Endodermal cell (in vitro differentiated cells): ENCODE measurements around the gene DAAM2. TPM values are rescaled to one million over a fixed set of nuclear protein-coding genes. Genes with fewer than 3 reads are reported as not detected.

ENCODE experiments used
- DNase-seq: peaks from one replicate; pipeline ENCODE4 v3.0.0-alpha.2; 2017
- H3K27ac ChIP-seq: 2 replicates; pipeline ENCODE4 v1.5.1; 2013; ENCODE audit warnings: mild to moderate bottlenecking, low read depth, low read length, moderate library complexity
- H3K27me3 ChIP-seq: 2 replicates; pipeline ENCODE4 v1.6.1; 2013; ENCODE audit warnings: mild to moderate bottlenecking, low read length, moderate library complexity; ENCODE audit not compliant: insufficient read depth, control insufficient read depth, poor library complexity, severe bottlenecking
- H3K36me3 ChIP-seq: 2 replicates; pipeline ENCODE4 v1.7.0; 2013; ENCODE audit warnings: mild to moderate bottlenecking, low read length, moderate library complexity; ENCODE audit not compliant: control insufficient read depth, insufficient read depth
- H3K4me1 ChIP-seq: one replicate; pipeline ENCODE4 v1.7.0; 2013; ENCODE audit warnings: low read length; ENCODE audit not compliant: control insufficient read depth, insufficient read depth
- H3K4me3 ChIP-seq: 2 replicates; pipeline ENCODE4 v1.5.1; 2013; ENCODE audit warnings: mild to moderate bottlenecking, low read length, moderate library complexity
- H3K9ac ChIP-seq: 2 replicates; pipeline ENCODE4 v1.6.1; 2013; ENCODE audit warnings: mild to moderate bottlenecking, low read length, moderate library complexity; ENCODE audit not compliant: poor library complexity, severe bottlenecking; ENCODE audit errors: extremely low read depth
- H3K9me3 ChIP-seq: 2 replicates; pipeline ENCODE4 v1.6.1; 2013; ENCODE audit warnings: mild to moderate bottlenecking, low read length, moderate library complexity; ENCODE audit not compliant: control insufficient read depth
- H3K27ac Mint-ChIP-seq: 2 replicates; pipeline ENCODE4 v1.8.0; 2020; ENCODE audit warnings: mixed read lengths
- H3K27me3 Mint-ChIP-seq: 2 replicates; pipeline ENCODE4 v1.8.0; 2021; ENCODE audit warnings: mild to moderate bottlenecking, mixed read lengths; ENCODE audit not compliant: insufficient read depth
- H3K36me3 Mint-ChIP-seq: 2 replicates; pipeline ENCODE4 v1.8.0; 2020; ENCODE audit warnings: low read depth, mixed read lengths
- H3K4me1 Mint-ChIP-seq: 2 replicates; pipeline ENCODE4 v1.8.0; 2020; ENCODE audit warnings: mixed read lengths
- H3K4me3 Mint-ChIP-seq: 2 replicates; pipeline ENCODE4 v1.8.0; 2020; ENCODE audit warnings: mild to moderate bottlenecking, moderate library complexity, mixed read lengths
- H3K9me3 Mint-ChIP-seq: 2 replicates; pipeline ENCODE4 v1.8.0; 2020; ENCODE audit warnings: mild to moderate bottlenecking, mixed read lengths
- CTCF ChIP-seq: fragments of 200-600 bp; sonication (generic); conservative IDR thresholded peaks from 2 replicates; pipeline ENCODE4 v1.5.0; 2021; ENCODE audit warnings: antibody characterized with exemption, mild to moderate bottlenecking
- WGBS, 2 experiments: methylation state at CpG; one replicate each; pipeline versions ENCODE4 v1.1.5 to v1.1.7; 2013; ENCODE audit warnings: missing lambda C conversion rate in 2 of 2, mixed read lengths in 1 of 2; ENCODE audit not compliant: insufficient coverage in 1 of 2, insufficient read length in 1 of 2; 5-methylcytosine and 5-hydroxymethylcytosine counted together
- total RNA-seq, 2 donors: library from RNA; stranded (reverse); fragmentation: NEBNext Ultra II Directional in 1 of 2; extraction: Animal tissue kit (Norgen Biotek cat#: 25700) in 1 of 2; gene quantifications; 2 replicates in 1 of 2; 3 replicates in 1 of 2; pipeline ENCODE4 v1.2.1, GENCODE V29; 2021

Gene DAAM2
- total RNA-seq, 2 donors from 2014 or later = 0.33 to 1.2 TPM

- peaks cover 3% of the 10 kb centered on the region for H3K36me3 Mint-ChIP-seq
These were observed 140.3 kb downstream of the DAAM2 start for GRCh38 chr6:39932386-39932910.

GRCh38 chr6:39933669-39934130 is 141.5 kb downstream of the DAAM2 start:
- H3K9me3 ChIP-seq = no peaks in the 10 kb centered on the region
- no peaks in the 10 kb centered on the region for H3K36me3 ChIP-seq
- TF ChIP-seq CTCF = no peak
- H3K4me3 Mint-ChIP-seq = peak overlapping the region; percentile 75
- peak overlapping the region; percentile 89 for H3K4me3 ChIP-seq
- H3K36me3 Mint-ChIP-seq = peaks cover 3% of the 10 kb centered on the region
- 20 to 60% methylated on average over 2 to 9 of the region's 9 CpGs for WGBS, 2 experiments
- peak overlapping the region; percentile 49 for H3K9ac ChIP-seq
- H3K27me3 ChIP-seq = peaks cover 17% of the 10 kb centered on the region
- no peaks in the 10 kb centered on the region for H3K9me3 Mint-ChIP-seq
- no peak for DNase-seq
- peak overlapping the region; percentile 29 for H3K27ac Mint-ChIP-seq
- no peak overlapping the region for H3K27ac ChIP-seq
- peaks cover 2% of the 10 kb centered on the region for H3K4me1 ChIP-seq
- peaks cover 9% of the 10 kb centered on the region for H3K27me3 Mint-ChIP-seq
- H3K4me1 Mint-ChIP-seq = peaks cover 26% of the 10 kb centered on the region

More at GRCh38 chr6:39932386-39932910, 140.3 kb downstream of the DAAM2 start:
- Histone ChIP-seq H3K27ac (no peak overlapping the region), H3K9me3 (no peaks in the 10 kb centered on the region), H3K4me1 (no peaks in the 10 kb centered on the region), H3K36me3 (no peaks in the 10 kb centered on the region), H3K27me3 (peaks cover 17% of the 10 kb centered on the region), H3K9ac (no peak overlapping the region), H3K4me3 (no peak overlapping the region)
- peaks cover 18% of the 10 kb centered on the region for H3K4me1 Mint-ChIP-seq
- no peak overlapping the region for H3K4me3 Mint-ChIP-seq
- no peak for DNase-seq
- no peak for TF ChIP-seq CTCF
- 92 to 99% methylated on average over 8 of the region's 8 CpGs for WGBS, 2 experiments
- H3K27ac Mint-ChIP-seq = no peak overlapping the region
- peaks cover 9% of the 10 kb centered on the region for H3K27me3 Mint-ChIP-seq
- H3K9me3 Mint-ChIP-seq = no peaks in the 10 kb centered on the region

GRCh38 chr6:39934131-39934757 is 142.1 kb downstream of the DAAM2 start, which contains the start of gene MOCS1:
Gene MOCS1, minus strand, starts transcription at chr6:39934462. Its CDS starts 45 bp downstream, at chr6:39934417.
- Histone ChIP-seq H3K4me3 (peak within 1 kb of the TSS; percentile 89), H3K9ac (peak within 1 kb of the TSS; percentile 49), H3K36me3 (no peaks in the 10 kb centered on the region), H3K4me1 (peaks cover 2% of the 10 kb centered on the region), H3K9me3 (no peaks in the 10 kb centered on the region), H3K27me3 (peaks cover 17% of the 10 kb centered on the region), H3K27ac (no peak within 1 kb of the TSS)
- Mint-ChIP-seq H3K27ac (peak within 1 kb of the TSS; percentile 29), H3K4me3 (peak within 1 kb of the TSS; percentile 75), H3K27me3 (peaks cover 9% of the 10 kb centered on the region), H3K9me3 (no peaks in the 10 kb centered on the region), H3K36me3 (no peaks in the 10 kb centered on the region), H3K4me1 (peaks cover 31% of the 10 kb centered on the region)
- WGBS, 2 experiments = 1 to 4% methylated on average over 9 to 46 of the region's 46 CpGs
- no peak for TF ChIP-seq CTCF
- peak; percentile 94 for DNase-seq
